Activated naive CD4-positive, alpha-beta T cell treated with anti-CD3 and anti-CD28 coated beads, Interleukin-2, amount 50 U/mL, for 16 hours (primary cell): Measurements from ENCODE around the gene GTSE1.
A peak's percentile ranks its signal among the peaks of the same experiment; 100 is the strongest.
"Not testable (repeated sequence)": the region's sequence is repeated elsewhere in the genome, so short reads cannot be mapped to it uniquely, and the experiment has no call there.

ENCODE experiments used
- DNase-seq: peaks from one replicate; pipeline ENCODE4 v3.0.0-alpha.2; 2020

The GTSE1 gene, protein sequence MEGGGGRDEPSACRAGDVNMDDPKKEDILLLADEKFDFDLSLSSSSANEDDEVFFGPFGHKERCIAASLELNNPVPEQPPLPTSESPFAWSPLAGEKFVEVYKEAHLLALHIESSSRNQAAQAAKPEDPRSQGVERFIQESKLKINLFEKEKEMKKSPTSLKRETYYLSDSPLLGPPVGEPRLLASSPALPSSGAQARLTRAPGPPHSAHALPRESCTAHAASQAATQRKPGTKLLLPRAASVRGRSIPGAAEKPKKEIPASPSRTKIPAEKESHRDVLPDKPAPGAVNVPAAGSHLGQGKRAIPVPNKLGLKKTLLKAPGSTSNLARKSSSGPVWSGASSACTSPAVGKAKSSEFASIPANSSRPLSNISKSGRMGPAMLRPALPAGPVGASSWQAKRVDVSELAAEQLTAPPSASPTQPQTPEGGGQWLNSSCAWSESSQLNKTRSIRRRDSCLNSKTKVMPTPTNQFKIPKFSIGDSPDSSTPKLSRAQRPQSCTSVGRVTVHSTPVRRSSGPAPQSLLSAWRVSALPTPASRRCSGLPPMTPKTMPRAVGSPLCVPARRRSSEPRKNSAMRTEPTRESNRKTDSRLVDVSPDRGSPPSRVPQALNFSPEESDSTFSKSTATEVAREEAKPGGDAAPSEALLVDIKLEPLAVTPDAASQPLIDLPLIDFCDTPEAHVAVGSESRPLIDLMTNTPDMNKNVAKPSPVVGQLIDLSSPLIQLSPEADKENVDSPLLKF

DNA sequence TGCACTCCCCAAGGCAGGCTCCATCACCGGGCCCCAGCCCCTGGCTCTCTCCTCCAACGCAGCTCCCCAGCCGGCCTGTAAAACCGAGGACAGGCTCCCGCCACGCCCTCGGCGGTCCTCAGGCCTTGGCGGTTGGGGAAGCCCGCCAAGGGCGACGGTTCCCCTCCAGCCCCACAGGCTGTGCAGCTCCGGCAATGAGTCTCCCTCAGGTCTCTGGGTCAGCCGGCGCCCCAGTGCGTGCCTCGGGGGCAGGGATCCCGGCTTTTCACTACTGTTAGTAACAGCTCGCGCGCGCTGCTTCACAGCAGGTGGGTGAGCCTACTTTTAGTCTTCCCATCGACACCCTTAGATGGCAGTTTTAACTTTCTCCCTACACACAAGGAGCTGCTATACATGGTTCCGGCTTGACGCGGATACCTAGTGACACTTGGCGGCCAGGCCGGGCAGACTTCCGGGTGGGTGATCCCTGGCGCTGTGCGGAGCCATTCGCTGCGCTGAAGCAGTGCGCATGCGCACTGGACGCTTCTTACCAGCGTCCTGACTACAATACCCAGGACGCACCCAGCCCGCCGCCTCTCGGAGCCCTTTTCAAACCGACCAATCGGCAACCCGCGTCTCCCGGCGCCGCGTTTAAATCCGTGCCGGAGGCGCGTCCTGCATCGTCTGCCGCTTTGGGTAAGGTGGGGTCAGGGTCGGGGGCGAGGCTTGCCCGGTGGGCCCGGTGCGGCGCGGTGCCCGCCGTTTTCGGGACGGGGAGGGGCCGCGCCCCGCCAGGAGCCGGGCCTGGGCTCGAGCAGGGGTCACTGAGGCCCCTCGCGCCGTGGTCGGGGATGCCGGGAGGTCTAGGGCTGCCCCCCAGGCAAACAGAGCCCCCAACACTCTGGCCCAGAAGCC is at the start of gene GTSE1:
Gene GTSE1 (plus strand): TSS at position 614 of the 894 bp plus-strand sequence. CDS start 531 bp downstream, outside the sequence.
- peak; percentile 95 for DNase-seq

DNA sequence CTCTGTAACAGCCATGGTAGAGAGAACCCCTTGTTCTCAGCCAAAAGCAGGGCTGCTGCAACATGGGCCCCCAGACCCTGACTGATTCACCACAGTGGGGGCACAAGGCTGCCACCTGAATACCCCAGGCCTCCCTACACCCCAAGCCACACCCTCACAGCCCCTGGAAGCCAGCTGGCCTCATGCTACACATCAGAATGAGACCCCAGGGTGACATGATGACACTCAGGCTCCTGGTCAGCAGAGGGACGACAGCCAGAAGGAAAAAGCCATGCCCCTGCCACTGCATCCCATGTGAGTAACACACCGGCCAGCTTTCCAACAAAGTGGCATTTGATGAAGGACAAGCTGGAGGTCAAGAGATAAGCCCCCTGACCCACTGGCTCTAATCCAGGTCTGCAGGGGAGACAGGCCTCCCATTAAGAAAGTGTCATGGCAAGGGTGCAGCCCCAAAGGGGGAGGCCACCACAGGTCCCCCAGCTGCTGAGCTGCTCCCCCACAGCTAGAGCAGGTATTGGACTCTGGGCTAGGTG is 49.2 kb upstream of the GTSE1 start:
- DNase-seq, result no peak

DNA sequence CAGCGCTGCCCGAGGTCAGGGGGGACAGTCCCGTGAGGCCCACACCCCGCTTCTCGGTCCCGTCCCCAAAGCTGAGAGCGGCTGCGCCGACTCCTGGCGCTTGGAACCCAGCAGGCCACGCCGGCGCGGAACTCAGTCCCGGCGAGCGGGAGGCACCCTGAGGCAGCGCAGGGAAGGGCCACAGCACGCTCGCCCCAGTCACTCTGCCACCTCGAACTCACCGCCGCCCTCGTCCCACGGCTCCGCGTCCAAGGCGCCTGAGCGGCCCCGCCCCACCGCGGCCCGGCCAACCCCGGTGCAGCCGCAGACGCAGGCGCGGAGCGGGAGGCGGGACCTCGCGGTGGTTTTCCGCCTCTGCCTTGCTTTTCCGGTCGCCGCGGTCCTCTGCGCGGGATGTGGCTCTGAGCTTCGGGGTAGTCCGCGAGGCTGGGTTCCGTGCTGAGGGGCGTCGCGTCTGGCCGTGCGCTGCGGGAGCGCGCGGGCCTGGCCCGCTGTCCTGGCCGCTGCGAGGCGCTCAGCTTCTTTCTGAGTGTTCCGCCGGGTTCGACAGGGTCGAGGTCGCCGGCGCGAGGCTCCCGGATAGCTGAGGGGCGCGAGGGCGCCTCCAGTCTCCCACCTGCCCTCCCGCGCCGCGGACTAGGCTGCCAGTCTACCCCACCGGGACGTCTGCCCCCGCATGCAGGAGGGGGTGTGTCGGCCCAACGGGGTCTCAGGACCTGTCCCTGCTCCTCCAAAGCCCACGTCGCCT is 46.5 kb upstream of the GTSE1 start, which contains the start of gene CDPF1:
Gene CDPF1 (minus strand): TSS at position 259 of the 748 bp plus-strand sequence. CDS start 2,009 bp downstream, outside the sequence.
- DNase-seq, result peak; percentile 94

DNA sequence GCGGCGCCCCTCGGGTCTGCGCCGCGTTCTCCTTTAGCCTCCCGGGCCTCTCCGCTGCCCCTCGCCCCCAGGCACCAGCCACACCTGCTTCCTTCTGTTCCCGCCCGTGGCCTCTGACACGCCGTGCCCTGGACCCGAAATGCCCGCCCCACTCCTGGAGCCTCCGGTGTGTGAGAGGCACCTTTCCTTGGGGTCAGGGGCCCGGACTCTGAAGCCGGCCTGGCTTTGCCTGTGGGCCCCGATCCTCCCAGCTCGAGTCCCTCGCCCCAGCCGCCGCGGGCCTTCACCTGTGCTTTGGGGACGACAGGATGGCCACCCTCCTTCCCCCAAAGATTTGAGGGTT is 45.9 kb upstream of the GTSE1 start:
- DNase-seq, result no peak

DNA sequence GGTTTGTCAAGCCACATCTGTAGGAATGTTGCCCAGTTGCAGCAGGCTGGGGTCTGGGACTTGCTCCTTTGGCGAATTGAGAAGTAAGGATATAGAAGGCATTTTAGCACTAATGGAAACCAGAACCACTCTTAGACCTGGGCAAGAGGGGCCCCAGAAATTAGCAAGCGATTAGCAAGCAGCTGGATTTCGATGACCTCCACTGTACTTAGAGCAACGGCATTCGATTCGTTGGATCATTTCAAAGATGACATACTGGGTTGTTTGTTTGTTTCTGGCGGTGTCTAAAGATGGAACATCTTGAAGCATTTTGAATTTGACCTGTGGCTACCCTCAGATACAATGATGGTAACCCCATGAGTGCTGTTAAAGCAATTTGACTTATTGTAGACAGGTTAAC is 45.4 kb upstream of the GTSE1 start:
- no peak for DNase-seq

DNA sequence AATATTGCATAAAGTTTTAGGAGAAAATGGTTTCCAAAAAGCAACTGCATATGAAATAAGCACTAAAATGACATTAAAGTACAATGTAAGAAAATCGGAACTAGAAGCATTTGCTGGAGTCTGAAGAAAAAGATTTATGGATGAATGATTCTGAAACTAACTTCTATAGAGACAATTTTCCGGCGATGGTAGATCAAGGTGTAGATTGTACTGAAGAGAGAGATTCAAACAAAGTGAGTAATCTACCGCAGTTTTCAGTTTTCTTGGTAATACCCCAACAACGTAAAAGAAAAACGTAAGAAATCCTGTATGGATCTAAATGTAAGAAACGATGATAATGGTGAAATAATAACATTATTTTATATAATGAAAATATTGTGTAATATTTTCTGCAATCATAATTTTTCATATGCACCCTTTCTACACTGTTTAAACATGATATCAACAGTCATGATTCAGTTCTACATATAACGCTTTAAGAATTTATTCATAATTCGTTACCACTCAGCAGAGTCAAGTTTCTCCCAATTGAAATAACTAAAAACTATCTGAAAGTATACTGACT is 44.8 kb upstream of the GTSE1 start:
- DNase-seq, result no peak

DNA sequence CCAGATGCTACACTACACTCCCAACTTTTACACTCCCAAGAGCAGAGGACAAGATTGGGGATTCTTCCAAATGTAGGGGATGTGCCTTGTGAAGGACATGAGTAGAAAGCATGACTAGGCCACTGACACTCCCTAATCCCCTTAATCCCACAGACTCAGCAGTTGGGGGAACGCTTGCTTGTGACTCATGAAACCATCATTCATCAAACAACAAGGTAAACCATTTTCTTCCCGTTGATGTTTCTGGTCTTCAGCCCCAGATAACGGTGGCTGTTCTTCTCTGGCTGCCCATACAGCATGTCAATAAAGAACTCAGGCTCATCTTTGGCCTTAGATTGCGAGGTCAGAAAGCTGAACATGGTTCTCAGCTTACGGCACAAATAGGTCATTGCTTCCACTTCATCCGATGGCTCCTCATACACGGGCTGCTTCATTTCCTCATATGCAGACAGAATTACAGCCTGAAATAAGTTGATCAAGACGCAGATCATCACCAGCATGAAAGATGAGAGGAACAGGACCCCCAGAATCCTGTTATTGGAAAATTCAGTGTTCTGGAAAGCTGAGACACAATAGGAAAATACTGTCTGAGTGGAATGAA is 40.2 kb upstream of the GTSE1 start:
- DNase-seq, result no peak

DNA sequence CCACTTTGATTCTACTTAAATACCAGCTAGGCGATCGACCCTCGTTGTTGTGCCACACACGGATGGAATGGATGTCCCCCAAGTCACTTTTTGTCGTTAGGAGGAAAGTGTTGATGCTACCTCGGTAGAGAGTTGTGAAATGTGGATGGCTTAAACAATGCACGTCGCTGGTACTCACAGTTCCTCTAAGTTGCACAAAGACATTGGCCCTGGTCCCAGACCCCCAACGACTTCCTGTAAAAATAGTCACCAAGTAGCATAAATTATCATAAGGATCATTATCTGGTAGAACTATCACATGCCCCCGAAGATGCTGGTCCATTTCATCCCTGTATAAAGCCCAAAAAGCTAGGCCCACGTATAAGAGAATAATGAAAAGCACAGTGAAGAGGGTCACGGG is 37.3 kb upstream of the GTSE1 start:
- DNase-seq, result no peak

DNA sequence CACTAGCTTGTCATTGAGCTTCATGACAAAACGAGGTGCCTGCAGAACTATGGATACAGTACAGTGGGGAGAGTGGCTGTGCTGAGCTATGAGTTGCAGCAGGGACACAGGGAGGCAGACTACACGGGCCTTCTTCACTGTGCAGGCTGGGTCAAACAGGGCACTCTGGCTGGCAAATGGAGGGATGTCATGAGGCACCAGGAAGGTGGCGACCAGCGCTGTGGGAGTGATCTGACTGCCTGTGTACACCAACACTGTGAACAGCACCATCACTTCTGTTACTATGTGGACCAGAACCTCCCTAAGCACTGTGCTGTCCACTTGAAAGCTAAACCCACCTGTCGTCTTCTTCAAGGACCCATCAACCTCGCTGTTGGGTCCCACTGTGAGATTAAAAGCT is 36.6 kb upstream of the GTSE1 start:
- DNase-seq, result no peak

DNA sequence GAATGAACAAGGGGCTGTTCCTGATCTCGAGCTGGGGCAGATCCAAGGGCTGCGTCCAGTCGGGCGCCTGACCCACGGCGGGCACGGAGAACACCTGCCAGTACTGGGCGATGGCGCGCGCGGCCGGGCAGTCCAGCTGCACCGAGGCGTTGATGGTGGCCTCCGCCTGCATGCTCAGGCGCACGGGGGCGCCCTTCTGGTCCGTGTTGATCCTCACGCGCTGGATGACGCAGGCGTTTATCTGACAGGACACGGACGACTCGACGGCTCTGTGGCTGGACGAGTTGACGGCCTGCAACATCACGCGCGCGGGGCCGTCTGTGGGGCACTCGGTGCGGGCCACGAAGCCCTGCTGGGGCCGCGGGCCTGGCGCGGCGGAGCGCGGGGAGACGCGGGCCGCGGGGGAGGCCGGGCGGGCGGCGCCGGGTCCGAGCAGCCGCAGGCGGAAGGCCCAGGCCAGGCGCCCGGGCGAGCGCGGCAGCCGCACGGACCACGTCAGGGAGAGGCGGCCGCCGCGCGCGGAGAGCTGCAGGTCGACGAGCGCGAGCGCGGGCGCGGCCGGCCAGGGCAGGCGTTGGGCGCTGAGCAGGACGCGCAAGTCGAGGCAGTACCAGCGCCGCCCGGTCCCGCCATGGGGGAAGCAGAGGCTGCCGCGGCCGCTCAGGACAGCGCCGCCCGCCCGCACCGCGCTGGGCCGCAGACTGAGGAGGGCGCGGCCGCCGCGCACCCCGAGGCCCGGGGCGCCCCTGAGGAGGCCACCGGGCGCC is 34.0 kb upstream of the GTSE1 start:
- no peak for DNase-seq

DNA sequence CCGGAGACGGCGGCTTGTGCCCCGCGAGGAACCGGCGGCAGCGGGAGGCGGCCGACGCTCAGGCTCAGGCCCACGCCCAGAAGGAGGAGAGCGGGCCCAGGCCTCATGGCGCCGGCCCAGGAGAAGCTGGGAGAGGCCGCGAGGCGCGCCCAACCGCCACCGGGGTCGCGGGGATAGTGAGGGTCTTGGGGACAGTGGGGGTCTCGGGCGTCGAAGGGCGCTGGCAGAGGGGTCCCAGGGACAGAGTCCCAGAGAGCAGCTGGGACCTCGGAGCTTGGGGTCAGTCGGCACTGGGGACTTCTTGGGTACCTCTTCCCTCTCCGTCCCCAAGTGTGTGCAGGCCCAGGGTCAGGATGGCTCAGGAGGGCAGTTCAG is 33.5 kb upstream of the GTSE1 start, which contains the start of gene PKDREJ:
Gene PKDREJ (minus strand): TSS at position 128 of the 375 bp plus-strand sequence. CDS start 21 bp downstream, at position 107.
- no peak for DNase-seq

DNA sequence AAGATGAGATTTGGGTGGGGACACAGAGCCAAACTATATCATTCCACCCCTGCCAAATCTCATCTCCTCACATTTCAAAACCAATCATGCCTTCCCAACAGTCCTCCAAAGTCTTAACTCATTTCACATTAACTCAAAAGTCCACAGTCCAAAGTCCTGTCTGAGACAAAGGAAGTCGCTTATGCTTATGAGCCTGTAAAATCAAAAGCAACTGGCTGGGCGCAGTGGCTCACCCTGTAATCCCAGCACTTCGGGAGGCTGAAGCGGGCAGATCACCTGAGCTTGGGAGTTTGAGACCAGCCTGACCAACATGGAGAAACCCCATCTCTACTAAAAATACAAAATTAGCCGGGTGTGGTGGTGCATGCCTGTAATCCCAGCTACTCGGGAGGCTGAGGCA is 32.1 kb upstream of the GTSE1 start:
- DNase-seq, result not testable (repeated sequence)

DNA sequence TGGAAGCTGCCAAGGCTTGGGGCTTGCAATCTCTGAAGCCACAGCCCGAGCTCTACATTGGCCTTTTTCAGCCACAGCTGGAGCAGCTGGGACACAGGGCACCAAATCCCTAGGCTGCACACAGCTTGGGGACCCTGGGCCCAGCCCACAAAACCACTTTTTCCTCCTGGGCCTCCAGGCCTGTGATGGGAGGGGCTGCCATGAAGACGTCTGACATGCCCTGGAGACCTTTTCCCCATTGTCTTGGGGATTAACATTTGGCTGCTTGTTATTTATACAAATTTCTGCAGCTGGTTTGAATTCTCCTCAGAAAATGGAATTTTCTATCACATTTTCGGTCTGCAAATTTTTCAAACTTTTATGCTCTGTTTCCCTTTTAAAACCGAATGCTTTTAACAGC is 31.0 kb upstream of the GTSE1 start:
- not testable (repeated sequence) for DNase-seq

DNA sequence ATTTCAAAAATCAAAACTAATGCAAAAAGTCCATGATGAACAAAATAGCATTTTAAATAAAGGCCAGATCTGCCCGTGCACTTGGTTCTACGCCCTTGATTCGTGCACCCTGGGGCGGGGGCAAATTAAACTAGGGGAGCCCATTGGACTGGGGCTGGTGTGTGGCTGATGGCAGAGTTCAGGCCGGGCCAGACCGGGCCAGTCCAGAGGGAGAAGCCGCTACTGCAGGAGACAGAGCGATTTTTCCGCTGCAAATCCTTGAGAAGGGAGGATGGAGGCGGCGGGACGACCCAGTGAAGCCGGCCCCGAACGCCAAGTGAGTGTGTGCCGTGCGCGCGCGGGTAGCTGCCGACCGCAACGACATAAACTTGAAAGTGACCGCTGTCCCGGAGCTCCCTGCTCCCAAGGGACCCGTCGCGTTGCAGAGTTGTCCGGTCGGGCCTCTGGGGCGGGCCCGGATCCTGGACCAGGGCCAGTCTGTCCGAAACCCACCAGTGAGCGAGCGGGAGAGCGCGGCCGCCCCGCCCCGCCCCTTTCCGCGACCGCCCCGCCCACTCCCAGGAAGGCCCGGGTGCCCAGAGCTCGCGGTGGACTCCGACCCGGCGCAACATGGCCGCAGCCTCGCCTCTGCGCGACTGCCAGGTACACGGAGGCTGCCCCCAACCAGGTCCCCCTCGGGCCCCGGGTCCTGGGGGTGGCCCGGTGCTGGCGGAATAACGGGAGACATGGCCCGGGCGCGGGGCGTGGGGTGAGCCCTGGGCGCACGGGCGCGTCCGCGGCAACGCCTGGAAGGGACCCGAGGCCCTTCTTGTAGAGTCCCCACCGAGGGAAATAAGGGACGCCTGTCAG is 29.0 kb upstream of the GTSE1 start, which contains the start of gene TTC38:
Gene TTC38 (plus strand): TSS at position 578 of the 849 bp plus-strand sequence. CDS start 32 bp downstream, at position 610.
- DNase-seq, result peak; percentile 24

DNA sequence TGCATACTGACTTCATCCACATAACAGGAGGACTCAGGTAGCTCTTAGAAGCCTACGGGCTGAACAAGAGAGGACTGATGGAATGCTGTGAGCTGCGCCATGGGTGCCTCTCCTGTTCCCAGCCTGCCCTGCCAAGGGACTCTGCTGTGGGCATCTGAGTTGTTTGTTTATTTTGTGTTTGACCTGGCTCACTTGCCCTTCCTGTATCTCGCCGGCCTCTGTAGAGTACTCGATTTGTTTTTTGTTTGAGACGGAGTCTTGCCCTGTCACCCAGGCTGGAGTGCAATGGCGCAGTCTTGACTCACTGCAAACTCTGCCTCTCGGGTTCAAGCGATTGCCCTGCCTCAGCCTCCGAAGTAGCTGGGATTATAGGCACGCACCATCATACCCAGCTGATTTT is 27.1 kb upstream of the GTSE1 start:
- no peak for DNase-seq

DNA sequence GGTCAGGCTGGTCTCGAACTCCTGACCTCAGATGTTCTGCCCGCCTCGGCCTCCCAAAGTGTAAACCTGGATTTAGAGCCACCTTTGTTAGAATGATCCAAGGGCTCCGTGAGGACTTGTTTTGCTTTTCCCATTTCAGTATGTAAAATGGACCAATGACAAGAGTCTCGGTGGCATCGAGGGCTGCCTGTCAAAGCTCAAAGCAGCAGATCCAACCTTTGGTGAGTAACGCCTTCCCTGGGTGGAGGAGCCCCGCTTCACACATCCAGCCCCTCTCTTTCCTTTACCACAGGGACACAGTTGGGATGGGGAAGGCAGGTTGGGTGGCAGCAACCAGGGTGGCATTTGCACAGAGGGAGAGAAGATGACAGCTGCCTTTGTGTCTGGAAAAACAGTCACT is 24.5 kb upstream of the GTSE1 start:
- DNase-seq, result no peak

DNA sequence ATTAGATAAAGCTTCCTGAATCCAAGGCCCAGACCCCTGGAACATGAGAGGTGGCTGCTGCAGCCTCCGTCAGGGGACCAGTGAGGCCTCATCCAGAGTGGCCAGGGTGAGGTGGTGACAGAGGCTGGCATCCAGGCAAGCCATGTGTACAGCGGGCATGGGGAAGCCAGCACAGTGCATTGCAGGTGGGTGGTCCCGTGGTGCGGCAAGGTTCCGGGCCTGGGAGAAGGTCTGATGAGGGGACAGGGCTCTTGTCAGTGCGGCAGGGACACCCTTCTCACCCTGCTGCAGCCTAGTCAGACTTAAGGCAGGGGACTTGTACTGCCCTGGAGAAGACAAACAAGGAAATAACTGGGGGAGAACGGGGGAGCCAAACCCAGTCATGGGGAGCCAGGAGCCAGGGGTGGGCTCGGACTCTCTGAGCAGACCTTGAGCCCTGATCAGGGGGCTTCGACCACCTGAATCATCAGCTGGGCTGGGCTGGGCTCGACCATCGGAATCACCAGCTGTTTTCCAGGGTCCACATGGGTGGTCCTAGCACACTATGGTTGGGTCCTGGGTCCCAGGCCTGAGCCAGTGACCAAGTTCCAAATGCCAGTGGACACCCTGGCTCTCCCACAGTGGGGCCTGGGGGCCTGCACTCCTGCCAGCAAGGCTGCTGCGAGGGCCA is 23.8 kb upstream of the GTSE1 start:
- no peak for DNase-seq

DNA sequence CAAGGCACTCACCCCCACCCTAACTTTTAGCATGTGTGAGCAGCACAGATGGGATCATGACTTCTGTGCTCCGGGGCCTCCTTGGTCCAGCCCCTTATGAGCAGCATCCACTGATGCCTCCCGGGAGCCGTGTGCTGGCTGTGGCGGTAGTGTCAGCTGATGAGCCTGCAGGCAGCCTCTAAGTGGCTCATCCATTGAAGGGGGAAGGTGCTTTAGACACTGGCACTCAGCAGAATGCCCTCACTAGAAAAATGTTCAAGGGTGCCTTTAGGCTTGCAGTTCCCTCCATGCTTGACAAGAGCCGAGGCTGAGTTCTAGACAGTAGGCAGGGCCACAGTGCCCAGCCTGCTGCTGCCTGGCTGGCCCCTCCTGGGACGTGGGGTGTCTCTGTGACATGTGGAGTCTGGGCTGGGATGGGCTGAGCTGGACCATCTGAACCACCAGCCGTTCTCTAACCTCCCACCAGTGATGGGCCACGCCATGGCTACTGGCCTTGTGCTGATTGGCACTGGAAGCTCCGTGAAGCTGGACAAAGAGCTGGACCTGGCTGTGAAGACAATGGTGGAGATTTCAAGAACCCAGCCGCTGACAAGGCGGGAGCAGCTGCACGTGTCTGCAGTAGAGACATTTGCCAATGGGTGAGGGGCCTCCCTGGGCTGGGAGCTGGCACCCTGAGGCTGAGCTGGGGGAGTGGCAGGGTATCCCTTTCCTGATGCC is 23.1 kb upstream of the GTSE1 start:
- no peak for DNase-seq
